ENCODE measurements around the gene CCDC47.

Gene CCDC47

GRCh38 chr17:63817736-63818385 is 44.5 kb upstream of the CCDC47 start:
- no peak for DNase-seq (ENCODE audit: low read depth)
- TF ChIP-seq CTCF (IDR thresholded peaks at IDR 0.05; ENCODE audit: insufficient read depth, low read depth, low read length, missing control alignments), result no peak
- no peak overlapping the region for H3K4me3 ChIP-seq (ENCODE audit: low read length)

- TF ChIP-seq CTCF (IDR thresholded peaks at IDR 0.05; ENCODE audit: insufficient read depth, low read depth, low read length, missing control alignments), result no peak
- H3K4me3 ChIP-seq (ENCODE audit: low read length), result no peak overlapping the region
- DNase-seq (ENCODE audit: low read depth), result no peak
Observed at GRCh38 chr17:63816669-63817068, 43.3 kb upstream of the CCDC47 start.

GRCh38 chr17:63816123-63816522 is 42.7 kb upstream of the CCDC47 start:
- no peak overlapping the region for H3K4me3 ChIP-seq (ENCODE audit: low read length)
- no peak for DNase-seq (ENCODE audit: low read depth)
- no peak for TF ChIP-seq CTCF (IDR thresholded peaks at IDR 0.05; ENCODE audit: insufficient read depth, low read depth, low read length, missing control alignments)

- no peak for DNase-seq (ENCODE audit: low read depth)
- H3K4me3 ChIP-seq (ENCODE audit: low read length), result no peak overlapping the region
- no peak for TF ChIP-seq CTCF (IDR thresholded peaks at IDR 0.05; ENCODE audit: insufficient read depth, low read depth, low read length, missing control alignments)
Observed at GRCh38 chr17:63809970-63810369, 36.6 kb upstream of the CCDC47 start.

GRCh38 chr17:63805591-63805990 is 32.2 kb upstream of the CCDC47 start:
- TF ChIP-seq CTCF (IDR thresholded peaks at IDR 0.05; ENCODE audit: insufficient read depth, low read depth, low read length, missing control alignments), result no peak
- DNase-seq (ENCODE audit: low read depth), result no peak
- H3K4me3 ChIP-seq (ENCODE audit: low read length), result no peak overlapping the region

- no peak for DNase-seq (ENCODE audit: low read depth)
- TF ChIP-seq CTCF (IDR thresholded peaks at IDR 0.05; ENCODE audit: insufficient read depth, low read depth, low read length, missing control alignments), result no peak
- H3K4me3 ChIP-seq (ENCODE audit: low read length), result no peak overlapping the region
Observed at GRCh38 chr17:63804328-63804727, 30.9 kb upstream of the CCDC47 start.

GRCh38 chr17:63800783-63801182 is 27.4 kb upstream of the CCDC47 start:
- no peak overlapping the region for H3K4me3 ChIP-seq (ENCODE audit: low read length)
- no peak for TF ChIP-seq CTCF (IDR thresholded peaks at IDR 0.05; ENCODE audit: insufficient read depth, low read depth, low read length, missing control alignments)
- no peak for DNase-seq (ENCODE audit: low read depth)

All from epithelial cell of esophagus (primary cell).